Measurements from ENCODE around the gene PCLO. TPM values are rescaled to one million over a fixed set of nuclear protein-coding genes. Genes with fewer than 3 reads are reported as not detected.
"Not testable (repeated sequence)": the region's sequence is repeated elsewhere in the genome, so short reads cannot be mapped to it uniquely, and the experiment has no call there.

Gene PCLO
- total and polyA plus RNA-seq, 9 donors, result 0.31 to 3.6 (median 1.4) TPM

DNA sequence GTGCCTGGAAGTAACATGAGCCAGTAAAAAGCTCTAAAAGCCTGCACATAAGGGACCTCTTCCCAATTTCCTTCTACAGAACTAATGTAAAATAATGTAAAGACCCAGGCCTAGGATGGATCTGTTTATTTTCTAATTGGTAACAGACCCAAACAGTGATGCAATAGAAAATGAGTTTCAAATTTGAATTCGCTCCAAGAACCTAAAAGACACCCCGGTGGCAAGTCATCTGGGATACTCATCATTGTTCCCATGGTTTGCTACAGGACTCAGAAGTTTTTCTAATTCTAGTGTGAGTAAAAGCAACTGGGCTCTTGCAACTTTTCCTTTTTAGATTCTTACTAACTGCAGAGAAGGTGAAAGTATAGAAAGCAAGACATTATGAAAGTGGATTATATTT is 447.8 kb downstream of the PCLO start:
- 81 to 90% (median 88%) methylated on average over 2 of the region's 2 CpGs for WGBS, 3 donors
- TF ChIP-seq EP300 (IDR thresholded peaks at IDR 0.05) (no peak), POLR2A (IDR thresholded peaks at IDR 0.05) (no peak)
- TF ChIP-seq, protein P1, sequence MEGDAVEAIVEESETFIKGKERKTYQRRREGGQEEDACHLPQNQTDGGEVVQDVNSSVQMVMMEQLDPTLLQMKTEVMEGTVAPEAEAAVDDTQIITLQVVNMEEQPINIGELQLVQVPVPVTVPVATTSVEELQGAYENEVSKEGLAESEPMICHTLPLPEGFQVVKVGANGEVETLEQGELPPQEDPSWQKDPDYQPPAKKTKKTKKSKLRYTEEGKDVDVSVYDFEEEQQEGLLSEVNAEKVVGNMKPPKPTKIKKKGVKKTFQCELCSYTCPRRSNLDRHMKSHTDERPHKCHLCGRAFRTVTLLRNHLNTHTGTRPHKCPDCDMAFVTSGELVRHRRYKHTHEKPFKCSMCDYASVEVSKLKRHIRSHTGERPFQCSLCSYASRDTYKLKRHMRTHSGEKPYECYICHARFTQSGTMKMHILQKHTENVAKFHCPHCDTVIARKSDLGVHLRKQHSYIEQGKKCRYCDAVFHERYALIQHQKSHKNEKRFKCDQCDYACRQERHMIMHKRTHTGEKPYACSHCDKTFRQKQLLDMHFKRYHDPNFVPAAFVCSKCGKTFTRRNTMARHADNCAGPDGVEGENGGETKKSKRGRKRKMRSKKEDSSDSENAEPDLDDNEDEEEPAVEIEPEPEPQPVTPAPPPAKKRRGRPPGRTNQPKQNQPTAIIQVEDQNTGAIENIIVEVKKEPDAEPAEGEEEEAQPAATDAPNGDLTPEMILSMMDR (IDR thresholded peaks at IDR 0.05), result no peak
- Histone ChIP-seq H3K27me3 (no peaks in the 10 kb centered on the region), H3K36me3 (no peaks in the 10 kb centered on the region), H3K4me1 (ENCODE audit: insufficient read depth) (no peaks in the 10 kb centered on the region), H3K9me3 (no peaks in the 10 kb centered on the region), H3K27ac (no peak overlapping the region), H3K4me3 (no peak overlapping the region)
- DNase-seq, result no peak
- intact Hi-C loops (cut with DNase I), result no loop called here

DNA sequence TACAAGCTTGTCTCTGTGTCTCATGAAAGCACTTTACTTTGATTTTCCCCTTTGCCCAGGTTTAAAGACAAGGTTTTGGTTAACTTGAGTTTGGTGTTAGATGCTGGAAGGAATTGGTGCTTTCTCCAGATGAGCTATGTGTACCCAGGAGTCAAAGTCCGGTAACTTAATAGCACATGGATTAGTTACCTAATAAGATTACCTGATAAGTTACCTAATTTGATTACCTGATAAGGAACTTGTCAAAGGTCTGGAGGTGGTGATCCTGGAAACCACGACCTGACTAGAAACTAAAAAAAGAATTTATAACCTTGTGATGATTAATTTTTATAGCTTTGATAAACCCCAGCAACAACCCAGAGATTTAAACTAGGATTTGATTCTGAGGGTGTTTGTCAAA is 449.2 kb downstream of the PCLO start:
- intact Hi-C loops (cut with DNase I), result no loop called here
- Histone ChIP-seq H3K4me1 (ENCODE audit: insufficient read depth) (no peaks in the 10 kb centered on the region), H3K4me3 (no peak overlapping the region), H3K27ac (no peak overlapping the region), H3K27me3 (no peaks in the 10 kb centered on the region), H3K9me3 (no peaks in the 10 kb centered on the region), H3K36me3 (no peaks in the 10 kb centered on the region)
- DNase-seq, result no peak
- 70 to 84% (median 74%) methylated on average over 2 of the region's 2 CpGs for WGBS, 3 donors
- TF ChIP-seq, protein P1 (IDR thresholded peaks at IDR 0.05), result no peak
- TF ChIP-seq POLR2A (IDR thresholded peaks at IDR 0.05) (no peak), EP300 (IDR thresholded peaks at IDR 0.05) (no peak)

DNA sequence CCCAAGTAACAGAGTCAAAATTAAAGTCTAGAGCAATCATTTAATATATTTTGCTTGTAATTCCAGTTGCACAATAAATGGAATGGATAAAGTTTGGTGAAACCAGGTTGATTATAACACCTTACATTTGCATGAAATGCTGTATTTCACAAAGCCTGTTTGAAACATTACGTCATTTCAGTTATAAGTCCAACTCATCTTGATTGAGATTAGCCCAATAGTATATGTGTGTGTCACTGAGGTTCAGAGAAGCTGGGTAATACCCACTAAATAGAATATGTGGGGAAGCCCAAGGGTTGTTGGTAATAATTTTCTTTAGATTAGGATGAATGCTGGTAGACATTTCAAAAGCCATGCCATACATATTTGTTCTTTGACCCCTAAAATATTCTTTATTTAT is 456.3 kb downstream of the PCLO start:
- H3K9me3 ChIP-seq; intact Hi-C loops (cut with DNase I); H3K4me3 ChIP-seq; H3K27me3 ChIP-seq; H3K27ac ChIP-seq; DNase-seq; H3K4me1 ChIP-seq (ENCODE audit: insufficient read depth); H3K36me3 ChIP-seq: not testable (repeated sequence)
- WGBS, 3 donors, result 86 to 97% (median 93%) methylated on average over 1 of the region's 1 CpG

DNA sequence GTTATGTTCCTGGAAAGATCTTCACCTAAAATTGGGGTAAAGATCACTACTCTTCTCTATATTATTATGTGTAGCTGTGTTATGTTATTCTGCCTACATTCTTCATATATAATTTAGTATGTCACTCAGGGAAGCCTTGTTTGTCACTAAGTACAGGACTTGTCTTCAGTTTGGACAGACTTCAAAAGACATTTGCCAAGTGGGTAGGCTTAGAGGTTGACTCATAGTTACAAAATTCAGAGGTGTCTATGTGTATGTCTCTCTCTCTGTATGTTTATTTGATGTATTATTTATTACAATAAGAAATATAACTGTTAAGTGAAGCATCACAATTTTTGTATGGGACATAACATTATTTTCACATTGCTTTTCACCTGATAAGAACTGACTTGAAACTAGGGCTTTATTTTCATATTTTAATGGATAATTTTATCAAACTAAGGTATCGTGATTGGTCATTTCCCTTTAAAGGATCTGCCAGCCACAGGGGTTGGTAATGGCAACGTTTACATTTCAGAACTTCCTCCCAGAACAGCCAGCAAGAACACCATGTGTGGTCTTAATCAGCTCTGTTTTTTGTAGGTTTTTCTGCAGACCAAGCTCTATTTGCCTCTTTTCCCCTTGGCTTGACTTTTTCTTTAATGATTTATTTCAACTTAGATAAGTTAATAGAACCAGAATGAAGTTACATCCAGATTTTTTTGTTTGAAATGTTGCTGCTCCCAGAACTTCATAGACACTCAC is 457.0 kb downstream of the PCLO start:
- Histone ChIP-seq H3K27ac (no peak overlapping the region), H3K4me1 (ENCODE audit: insufficient read depth) (no peaks in the 10 kb centered on the region), H3K4me3 (no peak overlapping the region), H3K36me3 (no peaks in the 10 kb centered on the region), H3K27me3 (no peaks in the 10 kb centered on the region), H3K9me3 (no peaks in the 10 kb centered on the region)
- intact Hi-C loops (cut with DNase I), result no loop called here
- 4 to 6% (median 6%) methylated on average over 2 of the region's 2 CpGs for WGBS, 3 donors
- TF ChIP-seq, protein P1 (IDR thresholded peaks at IDR 0.05), result no peak
- TF ChIP-seq EP300 (IDR thresholded peaks at IDR 0.05) (no peak), POLR2A (IDR thresholded peaks at IDR 0.05) (no peak)
- no peak for DNase-seq

DNA sequence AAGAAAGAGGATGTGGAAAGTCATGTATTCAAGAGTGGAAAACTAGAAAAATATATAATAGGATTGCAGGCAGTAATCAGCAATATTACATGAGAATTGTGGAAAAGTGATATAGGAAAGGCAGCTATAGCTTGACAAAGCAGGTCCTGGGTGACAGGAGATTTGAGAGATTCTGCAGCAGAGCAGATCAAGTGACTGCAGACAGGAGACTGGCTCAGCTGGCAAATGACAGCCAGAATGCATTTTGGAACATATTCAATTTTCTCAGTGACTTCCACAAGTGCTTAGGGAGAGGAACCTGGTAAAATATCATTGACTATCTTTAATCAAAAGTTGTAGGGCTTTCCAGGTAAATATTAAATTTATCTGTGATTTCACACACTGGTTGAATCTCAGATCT is 458.6 kb downstream of the PCLO start:
- Histone ChIP-seq H3K4me1 (ENCODE audit: insufficient read depth) (no peaks in the 10 kb centered on the region), H3K4me3 (no peak overlapping the region), H3K27me3 (no peaks in the 10 kb centered on the region), H3K36me3 (no peaks in the 10 kb centered on the region), H3K27ac (no peak overlapping the region), H3K9me3 (no peaks in the 10 kb centered on the region)
- TF ChIP-seq EP300 (IDR thresholded peaks at IDR 0.05) (no peak), POLR2A (IDR thresholded peaks at IDR 0.05) (no peak)
- TF ChIP-seq, protein P1 (IDR thresholded peaks at IDR 0.05), result no peak
- DNase-seq, result no peak
- intact Hi-C loops (cut with DNase I), result no loop called here
